GM12878 (cell line): Measurements from ENCODE around the gene GABRG2. TPM values are rescaled to one million over a fixed set of nuclear protein-coding genes. Genes with fewer than 3 reads are reported as not detected.
"Not testable (repeated sequence)": the region's sequence is repeated elsewhere in the genome, so short reads cannot be mapped to it uniquely, and the experiment has no call there.

Source experiments
- ATAC-seq: fragments of 200-7000 bp; cut with Tn5 transposase; 3 replicates; pipeline ENCODE4 v1.9.1; 2020; ENCODE audit warnings: mild to moderate bottlenecking, moderate library complexity
- BruUV-seq: library from RNA; stranded (reverse); fragments of 400-500 nt; replicated peaks from 2 replicates; lab custom pipeline; 2021; lab: Mats Ljungman, UMichigan
- CTCF ChIA-PET: fragments of 300-600 bp; sonication (Branson Sonifier 250); formaldehyde crosslinking; extraction: SDS; loops from one replicate; lab custom pipeline; 2021; ENCODE audit warnings: inconsistent platforms; lab: Yijun Ruan, JAX
- POLR2A ChIA-PET: fragments of 350-600 bp; formaldehyde crosslinking; extraction: SDS; loops from one replicate; lab custom pipeline; 2021; ENCODE audit warnings: inconsistent platforms; lab: Charles Lee
- RAD21 ChIA-PET: fragments of 300-600 bp; sonication (Branson Sonifier 250); formaldehyde crosslinking; loops from one replicate; lab custom pipeline; 2023; ENCODE audit warnings: antibody characterized with exemption; ENCODE audit not compliant: unreplicated experiment; lab: Charles Lee
- SMC1A ChIA-PET: fragments of 300-600 bp; sonication (Branson Sonifier 250); formaldehyde crosslinking; loops from one replicate; lab custom pipeline; 2023; ENCODE audit not compliant: unreplicated experiment, uncharacterized antibody; lab: Charles Lee
- DNase-seq: peaks from one replicate; pipeline ENCODE4 v3.0.0-alpha.2; 2011; ENCODE audit warnings: low read depth, low spot score
- FAIRE-seq: peaks from 3 replicates; lab custom pipeline; 2011; peaks lifted over from hg19 to GRCh38; lab: Jason Lieb, UNC
- H2AFZ ChIP-seq: 2 replicates; pipeline ENCODE4 v1.6.0; 2011; ENCODE audit warnings: low read depth, low read length, control low read depth; ENCODE audit not compliant: control insufficient read depth
- H3K27ac ChIP-seq: 2 replicates; pipeline ENCODE4 v1.5.1; 2011; ENCODE audit warnings: control low read depth; ENCODE audit not compliant: control insufficient read depth, insufficient read depth
- H3K27me3 ChIP-seq, 2 experiments: replicated peaks in 1 of 2; 2 replicates each; pipeline versions ENCODE4 v1.6.0 to v1.6.1; 2011; ENCODE audit warnings: low read length in 1 of 2; ENCODE audit not compliant: control insufficient read depth in 2 of 2, insufficient read depth in 2 of 2
- H3K36me3 ChIP-seq, 2 experiments: 2 replicates each; pipeline ENCODE4 v1.5.1; 2011; ENCODE audit warnings: low read length in 1 of 2; ENCODE audit not compliant: control insufficient read depth in 2 of 2, insufficient read depth in 2 of 2
- H3K4me1 ChIP-seq: 2 replicates; pipeline ENCODE4 v1.6.1; 2011; ENCODE audit warnings: mild to moderate bottlenecking, low read length, moderate library complexity, mixed read lengths; ENCODE audit not compliant: control insufficient read depth, insufficient read depth
- H3K4me2 ChIP-seq: 2 replicates; pipeline ENCODE4 v1.6.0; 2011; ENCODE audit warnings: control low read depth; ENCODE audit not compliant: control insufficient read depth, insufficient read depth
- H3K4me3 ChIP-seq: fragments of 200-600 bp; sonication (generic); 2 replicates; pipeline ENCODE4 v1.5.1; 2016
- H3K79me2 ChIP-seq: 2 replicates; pipeline ENCODE4 v1.6.0; 2011; ENCODE audit warnings: low read length; ENCODE audit not compliant: control insufficient read depth, insufficient read depth
- H3K9ac ChIP-seq: 2 replicates; pipeline ENCODE4 v1.8.0; 2011; ENCODE audit warnings: low read length, control low read depth, mixed read lengths; ENCODE audit not compliant: control insufficient read depth, insufficient read depth
- H3K9me3 ChIP-seq: replicated peaks from 3 replicates; pipeline ENCODE4 v1.5.1; 2011; ENCODE audit warnings: mild to moderate bottlenecking, low read length; ENCODE audit not compliant: control insufficient read depth, insufficient read depth
- H4K20me1 ChIP-seq: 2 replicates; pipeline ENCODE4 v1.6.0; 2011; ENCODE audit not compliant: control insufficient read depth, insufficient read depth
- RAD21 ChIP-seq: IDR thresholded peaks from 2 replicates; pipeline ENCODE4 v1.6.1; 2011; ENCODE audit warnings: mild to moderate bottlenecking, low read depth, low read length, moderate library complexity; ENCODE audit not compliant: insufficient read depth
- YY1 ChIP-seq: IDR thresholded peaks from 2 replicates; pipeline ENCODE4 v1.6.1; 2011; ENCODE audit warnings: low read depth, mild to moderate bottlenecking, low read length
- WGBS: methylation state at CpG from one replicate; pipeline ENCODE4 v1.1.6; 2016; ENCODE audit warnings: low lambda C conversion rate; ENCODE audit not compliant: insufficient replicate concordance, insufficient coverage; ENCODE audit errors: missing lambda C conversion rate; 5-methylcytosine and 5-hydroxymethylcytosine counted together
- in situ Hi-C: fragments of 300-500 bp; cut with MboI; formaldehyde crosslinking; loops from 9 replicates; pipeline ENCODE4 v1.14.3; 2018; ENCODE audit warnings: mixed read lengths
- intact Hi-C: fragments of 100-400 bp; cut with micrococcal nuclease; formaldehyde crosslinking; loops from one replicate; pipeline ENCODE4 v1.14.2; 2022; ENCODE audit not compliant: unreplicated experiment
- polyA plus RNA-seq, 11 experiments: library from polyadenylated mRNA; depleted of rRNA in 4 of 11; unstranded in 6 of 11; stranded (reverse) in 5 of 11; fragments of >200 nt; fragmentation: Nextera tagmentation in 4 of 11; fragmentation: Illumina TruSeq in 1 of 11; extraction: Ambion mirVana in 4 of 11; extraction: Trizol in 1 of 11; gene quantifications; 1 replicate in 1 of 11; 2 replicates in 10 of 11; pipeline versions ENCODE4 v1.2.1 to v1.2.3, GENCODE V29; 2011 to 2016; ENCODE audit warnings: inconsistent platforms in 2 of 11, missing spikeins in 2 of 11, low read depth in 1 of 11
- total RNA-seq, 4 experiments: library from RNA; depleted of rRNA in 3 of 4; stranded (reverse); fragments of >200 nt in 3 of 4; fragmentation: Illumina TruSeq in 1 of 4; extraction: Trizol in 1 of 4; gene quantifications; 2 replicates each; pipeline versions ENCODE4 v1.2.1 to v1.2.3, GENCODE V29; 2013 to 2021

GABRG2 gene
- total and polyA plus RNA-seq, 10 of the 15 experiments (the other 5 are each of a cell fraction or from before 2014, with no cell fraction given): 0.34 TPM; not detected in 9

DNA sequence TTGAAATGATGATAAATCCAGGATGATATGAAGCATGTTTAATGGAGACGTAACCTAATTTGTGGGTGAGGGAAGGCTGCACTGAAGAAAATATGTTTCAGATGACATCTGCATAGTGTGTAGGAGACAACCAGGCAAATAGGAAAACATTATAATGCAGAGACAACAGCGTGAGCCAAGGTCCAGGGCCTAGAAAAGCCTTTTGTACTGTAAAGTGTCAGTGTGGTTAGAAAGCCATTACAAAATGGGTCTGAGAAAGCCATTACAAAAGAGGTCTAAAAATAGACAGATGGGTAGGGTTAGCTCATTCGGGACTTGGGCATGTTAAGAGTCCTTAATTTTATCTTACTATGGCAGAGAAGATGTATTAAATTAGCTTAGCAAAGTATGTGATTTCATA, 14.9 kb upstream of the GABRG2 start:
- DNase-seq: no peak
- in situ Hi-C loops: no loop called here
- H3K79me2 ChIP-seq: no peaks in the 10 kb centered on the region
- H3K36me3 ChIP-seq: no peaks in the 10 kb centered on the region
- H3K27ac ChIP-seq: no peak overlapping the region
- ATAC-seq: no peak
- POLR2A ChIA-PET: no interaction called here
- no peak for TF ChIP-seq YY1
- TF ChIP-seq RAD21: no peak
- no peaks in the 10 kb centered on the region for H3K9me3 ChIP-seq
- H3K4me3 ChIP-seq: no peak overlapping the region
- no peak overlapping the region for H3K4me2 ChIP-seq
- FAIRE-seq: no peak
- CTCF ChIA-PET: no interaction called here
- RAD21 ChIA-PET: no interaction called here
- no TSS peak for BruUV-seq
- no peaks in the 10 kb centered on the region for H3K27me3 ChIP-seq
- H3K9ac ChIP-seq: no peak overlapping the region
- H3K4me1 ChIP-seq: no peaks in the 10 kb centered on the region
- no peaks in the 10 kb centered on the region for H4K20me1 ChIP-seq
- WGBS: 32% methylated on average over 3 of the region's 3 CpGs
- intact Hi-C loops: no loop called here
- SMC1A ChIA-PET: no interaction called here
- no peak overlapping the region for H2AFZ ChIP-seq

DNA sequence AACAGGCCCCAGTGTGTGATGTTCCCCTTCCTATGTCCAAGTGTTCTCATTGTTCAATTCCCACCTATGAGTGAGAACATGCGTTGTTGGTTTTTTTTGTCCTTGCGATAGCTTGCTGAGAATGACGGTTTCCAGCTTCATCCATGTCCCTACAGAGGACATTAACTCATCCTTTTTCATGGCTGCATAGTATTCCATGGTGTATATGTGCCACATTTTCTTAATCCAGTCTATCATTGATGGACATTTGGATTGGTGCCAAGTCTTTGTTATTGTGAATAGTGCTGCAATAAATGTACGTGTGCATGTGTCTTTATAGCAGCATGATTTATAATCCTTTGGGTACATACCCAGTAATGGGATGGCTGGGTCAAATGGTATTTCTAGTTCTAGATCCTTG, 12.5 kb upstream of the GABRG2 start:
- FAIRE-seq, H2AFZ ChIP-seq, BruUV-seq, in situ Hi-C loops, RAD21 ChIA-PET, H3K27ac ChIP-seq, H3K4me2 ChIP-seq, H3K36me3 ChIP-seq, H3K27me3 ChIP-seq, H4K20me1 ChIP-seq, DNase-seq, intact Hi-C loops, ATAC-seq, H3K4me1 ChIP-seq, H3K9ac ChIP-seq, H3K9me3 ChIP-seq, H3K4me3 ChIP-seq, SMC1A ChIA-PET, POLR2A ChIA-PET, H3K79me2 ChIP-seq: not testable (repeated sequence)
- CTCF ChIA-PET: interaction anchor here (0.6 kb wide), 1 partner anchor 71 kb away, joined by 3 read pairs; no protein-coding TSS in a partner anchor
- 31% methylated on average over 4 of the region's 4 CpGs for WGBS
